ENCODE data around the gene H19.

DNA sequence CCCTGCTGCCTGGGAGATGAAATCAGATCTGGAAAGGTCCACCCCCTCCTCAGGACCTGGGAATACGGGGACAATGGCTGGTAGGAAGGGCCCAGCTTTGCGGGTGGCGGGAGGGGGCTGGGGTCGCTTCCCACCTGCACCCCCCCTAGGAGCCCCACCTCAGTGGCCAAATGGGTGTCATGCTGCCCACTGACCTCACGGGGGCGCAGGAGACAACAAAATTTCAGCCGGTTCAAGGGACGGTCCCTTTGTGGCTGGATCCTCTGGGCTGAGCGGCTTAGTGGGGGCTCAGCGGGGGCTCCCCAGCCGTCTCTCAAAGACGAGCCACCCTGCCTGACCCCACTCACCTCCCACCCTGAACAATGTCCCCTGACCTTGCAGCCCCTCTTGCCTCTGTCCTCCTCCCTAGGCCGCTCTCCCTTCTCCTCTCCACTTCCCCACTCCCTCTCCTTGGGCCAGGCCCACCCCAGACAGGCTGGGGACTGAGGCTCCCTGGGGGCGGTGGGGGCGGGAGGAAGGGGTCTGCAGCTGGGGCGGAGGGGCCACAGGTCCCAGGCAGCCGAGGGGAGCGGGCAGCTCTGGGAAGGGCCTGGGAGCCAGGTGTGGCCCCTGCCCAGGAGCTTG, 39.3 kb upstream of the H19 start:
- TF ChIP-seq CTCF (conservative IDR thresholded peaks at IDR 0.05 in 1 of 2, IDR thresholded peaks at IDR 0.05 in 1 of 2; ENCODE audit: low read depth in 1 of 2, low read length in 2 of 2) (no peak), EZH2 (IDR thresholded peaks at IDR 0.05; ENCODE audit: low read length, missing control alignments) (no peak)
